Mesothelial cell of epicardium (in vitro differentiated cells): ENCODE data around the gene CIC. TPM values are rescaled to one million over a fixed set of nuclear protein-coding genes. Genes with fewer than 3 reads are reported as not detected.

ENCODE experiments used
- DNase-seq, 2 experiments: peaks; one replicate each; pipeline ENCODE4 v3.0.0; 2021; ENCODE audit warnings: low spot score in 2 of 2; ENCODE audit not compliant: unreplicated experiment in 2 of 2
- H3K27ac Mint-ChIP-seq: 2 replicates; pipeline ENCODE4 v1.8.0; 2021; ENCODE audit warnings: mixed read lengths
- H3K27me3 Mint-ChIP-seq: 2 replicates; pipeline ENCODE4 v1.8.0; 2021; ENCODE audit warnings: low read depth, mixed read lengths
- H3K36me3 Mint-ChIP-seq: 2 replicates; pipeline ENCODE4 v1.8.0; 2021; ENCODE audit warnings: mixed read lengths
- H3K4me1 Mint-ChIP-seq: 2 replicates; pipeline ENCODE4 v1.8.0; 2021; ENCODE audit warnings: mixed read lengths
- H3K4me3 Mint-ChIP-seq: 2 replicates; pipeline ENCODE4 v1.8.0; 2021; ENCODE audit warnings: mild to moderate bottlenecking, moderate library complexity, mixed read lengths
- H3K9me3 Mint-ChIP-seq: 2 replicates; pipeline ENCODE4 v1.8.0; 2021; ENCODE audit warnings: mixed read lengths
- total RNA-seq: library from RNA; stranded (reverse); gene quantifications from 3 replicates; pipeline ENCODE4 v1.2.1, GENCODE V29; 2021
- TF ChIP-seq, protein P1 (sequence below): fragments of 200-600 bp; sonication (generic); IDR thresholded peaks from one replicate; pipeline ENCODE4 v1.5.0; 2021; ENCODE audit warnings: antibody characterized with exemption; ENCODE audit not compliant: unreplicated experiment

CIC gene
- total RNA-seq, 1 donor from 2014 or later: 90.9 TPM

DNA sequence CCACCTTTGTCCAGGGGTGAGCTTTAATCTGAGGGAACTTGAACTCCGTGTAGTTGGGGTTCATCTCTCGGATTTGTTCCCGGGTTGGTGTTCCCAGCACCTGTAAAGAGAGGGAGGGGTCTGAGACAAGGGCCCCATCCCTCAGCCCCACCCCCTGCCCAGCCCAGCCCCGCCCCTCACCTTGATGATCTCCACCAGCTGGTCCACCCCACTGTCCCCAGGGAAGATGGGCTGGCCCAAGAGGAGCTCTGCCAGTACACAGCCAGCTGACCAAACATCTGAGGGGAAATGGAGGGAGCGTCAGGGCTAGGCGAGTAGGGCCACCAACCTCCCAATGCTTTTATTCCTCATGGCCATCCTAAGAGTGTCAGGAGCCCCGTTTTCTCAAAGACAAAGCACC lies 35.9 kb upstream of the CIC start:
- no peak for DNase-seq
- Mint-ChIP-seq H3K4me1 (peaks cover 2% of the 10 kb centered on the region), H3K4me3 (no peak overlapping the region), H3K9me3 (no peaks in the 10 kb centered on the region), H3K36me3 (peaks cover 50% of the 10 kb centered on the region), H3K27me3 (no peaks in the 10 kb centered on the region), H3K27ac (no peak overlapping the region)
- TF ChIP-seq, protein P1, sequence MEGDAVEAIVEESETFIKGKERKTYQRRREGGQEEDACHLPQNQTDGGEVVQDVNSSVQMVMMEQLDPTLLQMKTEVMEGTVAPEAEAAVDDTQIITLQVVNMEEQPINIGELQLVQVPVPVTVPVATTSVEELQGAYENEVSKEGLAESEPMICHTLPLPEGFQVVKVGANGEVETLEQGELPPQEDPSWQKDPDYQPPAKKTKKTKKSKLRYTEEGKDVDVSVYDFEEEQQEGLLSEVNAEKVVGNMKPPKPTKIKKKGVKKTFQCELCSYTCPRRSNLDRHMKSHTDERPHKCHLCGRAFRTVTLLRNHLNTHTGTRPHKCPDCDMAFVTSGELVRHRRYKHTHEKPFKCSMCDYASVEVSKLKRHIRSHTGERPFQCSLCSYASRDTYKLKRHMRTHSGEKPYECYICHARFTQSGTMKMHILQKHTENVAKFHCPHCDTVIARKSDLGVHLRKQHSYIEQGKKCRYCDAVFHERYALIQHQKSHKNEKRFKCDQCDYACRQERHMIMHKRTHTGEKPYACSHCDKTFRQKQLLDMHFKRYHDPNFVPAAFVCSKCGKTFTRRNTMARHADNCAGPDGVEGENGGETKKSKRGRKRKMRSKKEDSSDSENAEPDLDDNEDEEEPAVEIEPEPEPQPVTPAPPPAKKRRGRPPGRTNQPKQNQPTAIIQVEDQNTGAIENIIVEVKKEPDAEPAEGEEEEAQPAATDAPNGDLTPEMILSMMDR: no peak

DNA sequence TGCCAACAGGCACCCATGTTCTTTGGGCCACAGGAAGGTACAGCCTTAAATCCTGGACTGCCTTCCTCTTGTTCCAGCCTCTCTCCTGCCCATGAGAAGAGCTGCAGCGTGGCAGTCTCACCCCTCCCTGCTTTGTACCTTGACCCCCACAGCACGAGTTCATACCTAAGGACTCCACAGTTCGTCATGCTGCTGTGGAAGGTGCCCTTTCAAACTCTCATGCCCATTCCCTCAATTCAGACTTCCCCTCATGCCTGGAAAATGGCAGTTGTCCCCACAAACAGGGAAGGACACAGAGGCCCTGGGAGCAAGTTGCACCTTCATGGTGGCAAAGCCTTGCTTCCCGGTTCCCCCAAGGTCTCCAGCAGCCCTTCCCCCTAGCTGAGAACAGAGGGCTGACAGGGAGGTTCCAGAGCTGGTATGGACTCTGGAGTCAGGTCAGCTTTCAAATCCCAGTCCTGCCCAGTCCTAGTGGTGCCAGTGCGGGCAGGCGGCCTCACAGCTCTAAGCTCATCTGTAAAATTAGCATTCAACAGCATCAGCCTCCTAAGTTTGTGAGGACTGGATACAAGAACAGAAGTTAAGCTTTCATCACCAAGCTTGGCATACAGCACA lies 35.3 kb upstream of the CIC start:
- Mint-ChIP-seq H3K27me3 (no peaks in the 10 kb centered on the region), H3K36me3 (peaks cover 46% of the 10 kb centered on the region), H3K9me3 (no peaks in the 10 kb centered on the region), H3K4me1 (peaks cover 2% of the 10 kb centered on the region), H3K27ac (no peak overlapping the region), H3K4me3 (no peak overlapping the region)
- DNase-seq: no peak
- TF ChIP-seq, protein P1: no peak

DNA sequence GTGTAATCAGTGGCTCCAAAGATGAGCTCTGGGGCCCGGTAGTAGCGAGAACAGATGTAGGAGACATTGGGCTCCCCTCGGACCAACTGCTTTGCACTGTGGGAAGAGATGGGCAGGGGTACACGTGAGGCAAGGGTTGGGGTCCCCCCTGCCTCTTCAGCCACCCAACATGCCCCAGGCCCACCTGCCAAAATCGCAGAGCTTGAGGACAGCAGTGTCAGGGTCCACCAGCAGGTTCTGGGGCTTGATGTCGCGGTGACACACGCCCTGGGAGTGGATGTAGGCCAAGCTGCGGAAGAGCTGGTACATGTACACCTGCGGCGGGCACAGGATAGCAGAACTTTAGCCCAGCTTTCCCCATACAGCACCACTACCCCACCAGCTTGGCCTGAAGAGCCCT lies 34.7 kb upstream of the CIC start:
- H3K9me3 Mint-ChIP-seq: no peaks in the 10 kb centered on the region
- TF ChIP-seq, protein P1: no peak
- peaks cover 48% of the 10 kb centered on the region for H3K36me3 Mint-ChIP-seq
- H3K4me1 Mint-ChIP-seq: peaks cover 2% of the 10 kb centered on the region
- no peak for DNase-seq
- no peaks in the 10 kb centered on the region for H3K27me3 Mint-ChIP-seq
- no peak overlapping the region for H3K4me3 Mint-ChIP-seq
- H3K27ac Mint-ChIP-seq: no peak overlapping the region

DNA sequence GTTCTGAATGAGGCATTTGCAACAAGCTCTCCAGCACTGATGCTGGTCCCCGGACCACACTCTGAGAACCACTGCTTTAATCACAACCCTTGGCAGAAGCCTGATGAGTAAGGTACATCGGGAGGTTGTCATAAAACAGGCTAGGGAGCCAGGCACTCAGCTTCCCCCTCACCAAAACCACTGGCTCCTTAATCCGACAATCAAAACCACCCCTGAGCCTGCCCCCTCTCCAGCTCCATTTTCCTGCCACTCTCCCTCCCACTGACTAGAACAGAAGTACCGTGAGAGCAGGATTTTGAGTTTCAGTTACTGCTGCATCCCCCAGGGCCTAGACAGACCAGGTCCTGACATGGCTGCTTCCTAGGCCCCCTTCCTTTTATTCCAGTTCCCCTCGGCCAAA lies 33.9 kb upstream of the CIC start:
- peaks cover 46% of the 10 kb centered on the region for H3K36me3 Mint-ChIP-seq
- no peaks in the 10 kb centered on the region for H3K27me3 Mint-ChIP-seq
- DNase-seq: no peak
- H3K4me1 Mint-ChIP-seq: no peaks in the 10 kb centered on the region
- no peaks in the 10 kb centered on the region for H3K9me3 Mint-ChIP-seq
- TF ChIP-seq, protein P1: no peak
- no peak overlapping the region for H3K4me3 Mint-ChIP-seq
- H3K27ac Mint-ChIP-seq: no peak overlapping the region

DNA sequence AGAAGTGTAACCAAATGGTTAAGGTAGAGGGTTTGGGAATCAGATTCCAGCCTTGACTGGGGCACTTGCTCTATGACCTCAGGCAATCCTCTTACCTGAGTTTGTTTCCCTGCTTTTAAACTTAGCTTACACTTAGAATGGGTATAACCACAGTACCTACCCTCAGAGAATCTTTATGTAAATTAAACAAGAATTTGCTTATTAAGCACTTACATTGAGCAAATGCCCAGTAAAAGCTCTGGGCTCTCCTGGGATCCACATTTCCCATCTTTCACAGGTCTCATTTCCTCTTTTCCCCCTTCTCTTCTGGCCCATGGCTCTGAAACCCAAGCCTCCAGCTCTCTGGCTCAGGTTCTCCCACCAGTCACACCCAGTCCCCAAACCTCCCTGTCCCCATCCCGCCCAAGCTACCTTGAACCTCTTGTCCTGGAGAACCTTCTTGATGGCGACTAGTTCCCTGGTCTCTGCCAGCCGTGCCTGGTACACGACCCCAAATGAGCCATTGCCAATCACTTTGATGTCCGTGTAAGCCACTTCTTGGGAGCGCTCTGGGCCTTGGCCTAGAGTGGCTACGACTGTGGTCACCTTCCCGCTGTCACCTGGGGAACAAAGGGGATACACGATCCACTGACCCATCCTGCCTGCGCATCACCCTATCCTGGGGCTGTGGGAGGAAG lies 29.4 kb upstream of the CIC start:
- H3K4me3 Mint-ChIP-seq: no peak overlapping the region
- peaks cover 25% of the 10 kb centered on the region for H3K4me1 Mint-ChIP-seq
- no peak overlapping the region for H3K27ac Mint-ChIP-seq
- DNase-seq: no peak
- no peaks in the 10 kb centered on the region for H3K27me3 Mint-ChIP-seq
- TF ChIP-seq, protein P1: no peak
- H3K9me3 Mint-ChIP-seq: no peaks in the 10 kb centered on the region
- H3K36me3 Mint-ChIP-seq: peaks cover 29% of the 10 kb centered on the region
